GM12878 (cell line): ENCODE results near the gene ABHD17A. TPM values are rescaled to one million over a fixed set of nuclear protein-coding genes. Genes with fewer than 3 reads are reported as not detected.

ENCODE experiments used
- ATAC-seq: fragments of 200-7000 bp; cut with Tn5 transposase; 3 replicates; pipeline ENCODE4 v1.9.1; 2020; ENCODE audit warnings: mild to moderate bottlenecking, moderate library complexity
- BruUV-seq: library from RNA; stranded (reverse); fragments of 400-500 nt; replicated peaks from 2 replicates; lab custom pipeline; 2021; lab: Mats Ljungman, UMichigan
- CTCF ChIA-PET: fragments of 300-600 bp; sonication (Branson Sonifier 250); formaldehyde crosslinking; extraction: SDS; loops from one replicate; lab custom pipeline; 2021; ENCODE audit warnings: inconsistent platforms; lab: Yijun Ruan, JAX
- POLR2A ChIA-PET: fragments of 350-600 bp; formaldehyde crosslinking; extraction: SDS; loops from one replicate; lab custom pipeline; 2021; ENCODE audit warnings: inconsistent platforms; lab: Charles Lee
- RAD21 ChIA-PET: fragments of 300-600 bp; sonication (Branson Sonifier 250); formaldehyde crosslinking; loops from one replicate; lab custom pipeline; 2023; ENCODE audit warnings: antibody characterized with exemption; ENCODE audit not compliant: unreplicated experiment; lab: Charles Lee
- SMC1A ChIA-PET: fragments of 300-600 bp; sonication (Branson Sonifier 250); formaldehyde crosslinking; loops from one replicate; lab custom pipeline; 2023; ENCODE audit not compliant: unreplicated experiment, uncharacterized antibody; lab: Charles Lee
- DNase-seq: peaks from one replicate; pipeline ENCODE4 v3.0.0-alpha.2; 2011; ENCODE audit warnings: low read depth, low spot score
- FAIRE-seq: peaks from 3 replicates; lab custom pipeline; 2011; peaks lifted over from hg19 to GRCh38; lab: Jason Lieb, UNC
- H2AFZ ChIP-seq: 2 replicates; pipeline ENCODE4 v1.6.0; 2011; ENCODE audit warnings: low read depth, low read length, control low read depth; ENCODE audit not compliant: control insufficient read depth
- H3K27ac ChIP-seq: 2 replicates; pipeline ENCODE4 v1.5.1; 2011; ENCODE audit warnings: control low read depth; ENCODE audit not compliant: control insufficient read depth, insufficient read depth
- H3K27me3 ChIP-seq, 2 experiments: replicated peaks in 1 of 2; 2 replicates each; pipeline versions ENCODE4 v1.6.0 to v1.6.1; 2011; ENCODE audit warnings: low read length in 1 of 2; ENCODE audit not compliant: control insufficient read depth in 2 of 2, insufficient read depth in 2 of 2
- H3K36me3 ChIP-seq, 2 experiments: 2 replicates each; pipeline ENCODE4 v1.5.1; 2011; ENCODE audit warnings: low read length in 1 of 2; ENCODE audit not compliant: control insufficient read depth in 2 of 2, insufficient read depth in 2 of 2
- H3K4me1 ChIP-seq: 2 replicates; pipeline ENCODE4 v1.6.1; 2011; ENCODE audit warnings: mild to moderate bottlenecking, low read length, moderate library complexity, mixed read lengths; ENCODE audit not compliant: control insufficient read depth, insufficient read depth
- H3K4me2 ChIP-seq: 2 replicates; pipeline ENCODE4 v1.6.0; 2011; ENCODE audit warnings: control low read depth; ENCODE audit not compliant: control insufficient read depth, insufficient read depth
- H3K4me3 ChIP-seq: fragments of 200-600 bp; sonication (generic); 2 replicates; pipeline ENCODE4 v1.5.1; 2016
- H3K79me2 ChIP-seq: 2 replicates; pipeline ENCODE4 v1.6.0; 2011; ENCODE audit warnings: low read length; ENCODE audit not compliant: control insufficient read depth, insufficient read depth
- H3K9ac ChIP-seq: 2 replicates; pipeline ENCODE4 v1.8.0; 2011; ENCODE audit warnings: low read length, control low read depth, mixed read lengths; ENCODE audit not compliant: control insufficient read depth, insufficient read depth
- H3K9me3 ChIP-seq: replicated peaks from 3 replicates; pipeline ENCODE4 v1.5.1; 2011; ENCODE audit warnings: mild to moderate bottlenecking, low read length; ENCODE audit not compliant: control insufficient read depth, insufficient read depth
- H4K20me1 ChIP-seq: 2 replicates; pipeline ENCODE4 v1.6.0; 2011; ENCODE audit not compliant: control insufficient read depth, insufficient read depth
- HCFC1 ChIP-seq: fragments of 150-350 bp; IDR thresholded peaks from 2 replicates; pipeline ENCODE4 v1.6.1; 2014; ENCODE audit warnings: low read length
- IRF3 ChIP-seq: fragments of 450-650 bp; IDR thresholded peaks from 2 replicates; pipeline ENCODE4 v1.6.1; 2014; ENCODE audit warnings: mild to moderate bottlenecking
- JUNB ChIP-seq: IDR thresholded peaks from 2 replicates; pipeline ENCODE4 v1.6.1; 2016; ENCODE audit warnings: antibody characterized with exemption, mild to moderate bottlenecking
- NBN ChIP-seq: fragments of 450-650 bp; IDR thresholded peaks from 2 replicates; pipeline ENCODE4 v1.6.1; 2016
- NFYA ChIP-seq: IDR thresholded peaks from 2 replicates; pipeline ENCODE4 v1.6.1; 2011; ENCODE audit warnings: low read depth, mild to moderate bottlenecking, low read length, improper control_type of control experiment, borderline replicate concordance
- PAX8 ChIP-seq: fragments of 450-650 bp; IDR thresholded peaks from 2 replicates; pipeline ENCODE4 v1.6.1; 2017; ENCODE audit warnings: mild to moderate bottlenecking, moderate library complexity
- SIX5 ChIP-seq: IDR thresholded peaks from 2 replicates; pipeline ENCODE4 v1.6.1; 2011; ENCODE audit warnings: mild to moderate bottlenecking, low read depth, low read length, moderate library complexity; ENCODE audit not compliant: severe bottlenecking
- SMARCA5 ChIP-seq: fragments of 450-650 bp; IDR thresholded peaks from 2 replicates; pipeline ENCODE4 v1.6.1; 2017; ENCODE audit warnings: mild to moderate bottlenecking
- TCF3 ChIP-seq: IDR thresholded peaks from 2 replicates; pipeline ENCODE4 v1.6.1; 2012; ENCODE audit warnings: low read depth, mild to moderate bottlenecking, low read length, borderline replicate concordance; ENCODE audit not compliant: insufficient read depth
- WRNIP1 ChIP-seq: IDR thresholded peaks from 2 replicates; pipeline ENCODE4 v1.6.1; 2011; ENCODE audit warnings: low read depth, low read length, improper control_type of control experiment, borderline replicate concordance
- ZNF384 ChIP-seq: IDR thresholded peaks from 2 replicates; pipeline ENCODE4 v1.6.1; 2012; ENCODE audit warnings: low read depth, mild to moderate bottlenecking, low read length, improper control_type of control experiment, borderline replicate concordance
- ZNF687 ChIP-seq: fragments of 450-650 bp; IDR thresholded peaks from 2 replicates; pipeline ENCODE4 v1.6.1; 2017; ENCODE audit warnings: mild to moderate bottlenecking, moderate library complexity
- WGBS: methylation state at CpG from one replicate; pipeline ENCODE4 v1.1.6; 2016; ENCODE audit warnings: low lambda C conversion rate; ENCODE audit not compliant: insufficient replicate concordance, insufficient coverage; ENCODE audit errors: missing lambda C conversion rate; 5-methylcytosine and 5-hydroxymethylcytosine counted together
- in situ Hi-C: fragments of 300-500 bp; cut with MboI; formaldehyde crosslinking; loops from 9 replicates; pipeline ENCODE4 v1.14.3; 2018; ENCODE audit warnings: mixed read lengths
- intact Hi-C: fragments of 100-400 bp; cut with micrococcal nuclease; formaldehyde crosslinking; loops from one replicate; pipeline ENCODE4 v1.14.2; 2022; ENCODE audit not compliant: unreplicated experiment
- polyA plus RNA-seq, 11 experiments: library from polyadenylated mRNA; depleted of rRNA in 4 of 11; unstranded in 6 of 11; stranded (reverse) in 5 of 11; fragments of >200 nt; fragmentation: Nextera tagmentation in 4 of 11; fragmentation: Illumina TruSeq in 1 of 11; extraction: Ambion mirVana in 4 of 11; extraction: Trizol in 1 of 11; gene quantifications; 1 replicate in 1 of 11; 2 replicates in 10 of 11; pipeline versions ENCODE4 v1.2.1 to v1.2.3, GENCODE V29; 2011 to 2016; ENCODE audit warnings: inconsistent platforms in 2 of 11, missing spikeins in 2 of 11, low read depth in 1 of 11
- total RNA-seq, 4 experiments: library from RNA; depleted of rRNA in 3 of 4; stranded (reverse); fragments of >200 nt in 3 of 4; fragmentation: Illumina TruSeq in 1 of 4; extraction: Trizol in 1 of 4; gene quantifications; 2 replicates each; pipeline versions ENCODE4 v1.2.1 to v1.2.3, GENCODE V29; 2013 to 2021
- TF ChIP-seq, protein P1 (sequence below): IDR thresholded peaks from 2 replicates; pipeline ENCODE4 v1.6.1; 2012; ENCODE audit warnings: low read depth, low read length, improper control_type of control experiment
- TF ChIP-seq, protein P2 (sequence below), 3 experiments: IDR thresholded peaks in 2 of 3; conservative IDR thresholded peaks in 1 of 3; 2 replicates each; pipeline ENCODE4 v1.5.1; 2011; ENCODE audit warnings: low read depth in 3 of 3, low read length in 3 of 3, mild to moderate bottlenecking in 3 of 3, control low read depth in 2 of 3, moderate library complexity in 2 of 3, inconsistent platforms in 1 of 3, mixed read lengths in 1 of 3; ENCODE audit not compliant: control insufficient read depth in 2 of 3, insufficient read depth in 1 of 3; ENCODE audit errors: extremely low read depth in 1 of 3

ABHD17A gene
- total and polyA plus RNA-seq, 10 of the 15 experiments (the other 5 are each of a cell fraction or from before 2014, with no cell fraction given): 0.13 to 126 (median 28.8) TPM; not detected in 1

GRCh38 chr19:1905110-1905862 lies 20.0 kb upstream of the ABHD17A start, which contains the start of the genes ADAT3 and SCAMP4 (continued):
- TF ChIP-seq ZNF687 (peak; percentile 100), WRNIP1 (no peak)

DNA sequence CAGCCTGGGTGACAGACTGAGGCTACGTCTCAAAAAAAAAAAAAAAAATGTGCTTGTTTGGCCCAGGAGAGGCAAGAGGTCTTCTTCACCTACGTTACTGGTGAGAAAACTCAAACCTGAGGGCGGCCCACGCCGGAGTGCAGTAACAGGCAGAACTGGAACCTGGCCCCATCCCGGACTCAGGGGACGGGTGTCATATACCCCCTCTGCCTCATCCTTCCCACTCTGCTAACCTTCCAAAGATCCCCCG lies 19.5 kb upstream of the ABHD17A start:
- no peak for FAIRE-seq
- Histone ChIP-seq H3K4me2 (peak overlapping the region; percentile 93), H3K9ac (peak overlapping the region; percentile 85), H3K27me3 (no peaks in the 10 kb centered on the region), H3K4me1 (peaks cover 37% of the 10 kb centered on the region), H3K9me3 (no peaks in the 10 kb centered on the region), H3K27ac (peak overlapping the region; percentile 96), H3K4me3 (peak overlapping the region; percentile 69; the same call in 1 of the 2 replicates), H4K20me1 (no peaks in the 10 kb centered on the region), H3K79me2 (peaks cover 31% of the 10 kb centered on the region), H2AFZ (peak overlapping the region; percentile 35), H3K36me3 (no peaks in the 10 kb centered on the region)
- SMC1A ChIA-PET: interaction anchor here (0.9 to 1.2 kb wide), 3 partner anchors 20 to 148 kb away, joined by 3 to 6 read pairs (median 4); partner anchors contain the start of gene ABHD17A
- no peak for DNase-seq
- ATAC-seq: peak; percentile 9
- POLR2A ChIA-PET: interaction anchor here (0.9 to 2.0 kb wide), 7 partner anchors 21 to 190 kb away, joined by 3 to 9 read pairs (median 5); no protein-coding TSS in a partner anchor
- RAD21 ChIA-PET: interaction anchor here (0.8 to 2.0 kb wide), 5 partner anchors 10 to 40 kb away, joined by 3 to 5 read pairs (median 5); no protein-coding TSS in a partner anchor
- in situ Hi-C loops: no loop called here
- 0% methylated on average over 7 of the region's 8 CpGs for WGBS
- no TSS peak for BruUV-seq
- CTCF ChIA-PET: interaction anchor here (0.9 to 3.0 kb wide), 6 partner anchors 23 to 47 kb away, joined by 3 to 10 read pairs (median 4); no protein-coding TSS in a partner anchor
- intact Hi-C loops: loop anchor here (1.0 to 10.0 kb wide), 3 partner anchors 40 to 190 kb away; partner anchors contain the start of genes BTBD2, IZUMO4 and MOB3A
- TF ChIP-seq SMARCA5 (peak; percentile 8; the same call in 1 of the 2 replicates), ZNF384 (0 out of 2 replicates have a peak, but pooled peaks have one; percentile 61), SIX5 (no peak), TCF3 (no peak), HCFC1 (no peak), NBN (no peak), JUNB (no peak), NFYA (no peak), PAX8 (no peak), IRF3 (no peak)
- TF ChIP-seq, protein P1, sequence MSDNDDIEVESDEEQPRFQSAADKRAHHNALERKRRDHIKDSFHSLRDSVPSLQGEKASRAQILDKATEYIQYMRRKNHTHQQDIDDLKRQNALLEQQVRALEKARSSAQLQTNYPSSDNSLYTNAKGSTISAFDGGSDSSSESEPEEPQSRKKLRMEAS: no peak
- TF ChIP-seq, protein P2, sequence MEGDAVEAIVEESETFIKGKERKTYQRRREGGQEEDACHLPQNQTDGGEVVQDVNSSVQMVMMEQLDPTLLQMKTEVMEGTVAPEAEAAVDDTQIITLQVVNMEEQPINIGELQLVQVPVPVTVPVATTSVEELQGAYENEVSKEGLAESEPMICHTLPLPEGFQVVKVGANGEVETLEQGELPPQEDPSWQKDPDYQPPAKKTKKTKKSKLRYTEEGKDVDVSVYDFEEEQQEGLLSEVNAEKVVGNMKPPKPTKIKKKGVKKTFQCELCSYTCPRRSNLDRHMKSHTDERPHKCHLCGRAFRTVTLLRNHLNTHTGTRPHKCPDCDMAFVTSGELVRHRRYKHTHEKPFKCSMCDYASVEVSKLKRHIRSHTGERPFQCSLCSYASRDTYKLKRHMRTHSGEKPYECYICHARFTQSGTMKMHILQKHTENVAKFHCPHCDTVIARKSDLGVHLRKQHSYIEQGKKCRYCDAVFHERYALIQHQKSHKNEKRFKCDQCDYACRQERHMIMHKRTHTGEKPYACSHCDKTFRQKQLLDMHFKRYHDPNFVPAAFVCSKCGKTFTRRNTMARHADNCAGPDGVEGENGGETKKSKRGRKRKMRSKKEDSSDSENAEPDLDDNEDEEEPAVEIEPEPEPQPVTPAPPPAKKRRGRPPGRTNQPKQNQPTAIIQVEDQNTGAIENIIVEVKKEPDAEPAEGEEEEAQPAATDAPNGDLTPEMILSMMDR (IDR thresholded peaks at IDR 0.05 in 2 of 3, conservative IDR thresholded peaks at IDR 0.05 in 1 of 3; ENCODE audit: control insufficient read depth in 2 of 3, extremely low read depth in 1 of 3, insufficient read depth in 1 of 3, low read depth in 3 of 3, low read length in 3 of 3): no peak
